Ishikawa (cell line): ENCODE data around the gene ADAMTSL1.

Experiments
- EP300 ChIP-seq: IDR thresholded peaks from 2 replicates; pipeline ENCODE4 v1.6.1; 2012; ENCODE audit warnings: borderline replicate concordance
- MAX ChIP-seq: IDR thresholded peaks from 2 replicates; pipeline ENCODE4 v1.6.1; 2012
- RAD21 ChIP-seq: IDR thresholded peaks from 2 replicates; pipeline ENCODE4 v1.6.1; 2012; ENCODE audit warnings: low read depth
- REST ChIP-seq: IDR thresholded peaks from 2 replicates; pipeline ENCODE4 v1.6.1; 2012; ENCODE audit warnings: low read depth, mild to moderate bottlenecking
- TAF1 ChIP-seq: IDR thresholded peaks from 2 replicates; pipeline ENCODE4 v1.6.1; 2012; ENCODE audit warnings: low read depth, mild to moderate bottlenecking
- YY1 ChIP-seq: IDR thresholded peaks from 2 replicates; pipeline ENCODE4 v1.6.1; 2012; ENCODE audit warnings: low read depth

- TF ChIP-seq TAF1: no peak
- no peak for TF ChIP-seq MAX
- TF ChIP-seq REST: no peak
- no peak for TF ChIP-seq YY1
- TF ChIP-seq EP300: no peak
- TF ChIP-seq RAD21: no peak
Measured at GRCh38 chr9:18786911-18787650, 313.1 kb downstream of the ADAMTSL1 start.
